Measurements from ENCODE around the gene PAK4.

PAK4 gene

GRCh38 chr19:39137131-39137530 lies 11.5 kb downstream of the PAK4 start:
- Histone ChIP-seq H3K4me3 (ENCODE audit: severe bottlenecking) (no peak overlapping the region), H3K4me1 (ENCODE audit: insufficient read depth, poor library complexity, severe bottlenecking) (no peaks in the 10 kb centered on the region), H3K9me3 (ENCODE audit: severe bottlenecking) (no peaks in the 10 kb centered on the region), H3K27ac (ENCODE audit: poor library complexity, severe bottlenecking) (no peak overlapping the region), H3K27me3 (ENCODE audit: insufficient read depth, poor library complexity, severe bottlenecking) (no peaks in the 10 kb centered on the region), H3K36me3 (ENCODE audit: low read depth) (no peaks in the 10 kb centered on the region)
- TF ChIP-seq CTCF (IDR thresholded peaks at IDR 0.05; ENCODE audit: poor library complexity, severe bottlenecking) = no peak
- DNase-seq (ENCODE audit: low spot score) = no peak
- no peak for ATAC-seq (ENCODE audit: low read depth)

- H3K4me1 ChIP-seq (ENCODE audit: insufficient read depth, poor library complexity, severe bottlenecking) = no peaks in the 10 kb centered on the region
Measured at GRCh38 chr19:39138221-39139211, 12.9 kb downstream of the PAK4 start.

DNA sequence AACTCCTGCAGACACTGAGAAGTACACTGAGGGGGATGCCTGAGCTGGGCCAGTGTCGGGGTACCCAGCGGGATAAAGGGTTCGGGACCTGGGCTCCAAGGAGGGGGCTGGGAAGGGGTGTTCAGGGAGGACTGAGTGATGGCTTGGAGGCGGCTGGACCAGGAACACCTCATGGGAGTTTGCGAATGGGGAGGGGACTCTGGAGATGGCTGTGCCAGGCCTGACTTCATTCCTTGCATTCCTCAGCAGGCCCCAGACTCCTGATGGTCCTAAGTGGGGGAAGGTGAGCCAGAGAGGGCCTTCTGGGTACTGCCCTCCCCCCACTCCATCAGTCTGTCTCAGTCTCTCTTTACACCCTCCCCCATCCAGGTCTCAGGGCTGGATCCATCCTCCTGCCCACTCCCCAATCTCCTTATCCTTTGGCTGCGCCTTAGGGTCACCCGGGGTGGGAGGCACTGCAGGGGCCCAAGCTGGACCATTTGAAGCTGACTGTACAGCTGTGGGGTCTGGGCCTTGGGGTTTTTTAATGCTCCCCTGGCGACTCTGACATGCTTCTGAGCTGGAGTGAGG lies 13.8 kb downstream of the PAK4 start:
- H3K4me1 ChIP-seq (ENCODE audit: insufficient read depth, poor library complexity, severe bottlenecking) = no peaks in the 10 kb centered on the region
- no peak overlapping the region for H3K4me3 ChIP-seq (ENCODE audit: severe bottlenecking)
- DNase-seq (ENCODE audit: low spot score) = no peak
- no peaks in the 10 kb centered on the region for H3K9me3 ChIP-seq (ENCODE audit: severe bottlenecking)
- ATAC-seq (ENCODE audit: low read depth) = no peak
- no peaks in the 10 kb centered on the region for H3K27me3 ChIP-seq (ENCODE audit: insufficient read depth, poor library complexity, severe bottlenecking)
- H3K36me3 ChIP-seq (ENCODE audit: low read depth) = no peaks in the 10 kb centered on the region
- no peak for TF ChIP-seq CTCF (IDR thresholded peaks at IDR 0.05; ENCODE audit: poor library complexity, severe bottlenecking)
- H3K27ac ChIP-seq (ENCODE audit: poor library complexity, severe bottlenecking) = no peak overlapping the region

More at GRCh38 chr19:39138221-39139211, 12.9 kb downstream of the PAK4 start:
- no peak for TF ChIP-seq CTCF (IDR thresholded peaks at IDR 0.05; ENCODE audit: poor library complexity, severe bottlenecking)
- no peak for DNase-seq (ENCODE audit: low spot score)
- no peaks in the 10 kb centered on the region for H3K27me3 ChIP-seq (ENCODE audit: insufficient read depth, poor library complexity, severe bottlenecking)
- no peaks in the 10 kb centered on the region for H3K36me3 ChIP-seq (ENCODE audit: low read depth)
- H3K4me3 ChIP-seq (ENCODE audit: severe bottlenecking) = no peak overlapping the region
- H3K9me3 ChIP-seq (ENCODE audit: severe bottlenecking) = no peaks in the 10 kb centered on the region
- H3K27ac ChIP-seq (ENCODE audit: poor library complexity, severe bottlenecking) = no peak overlapping the region
- no peak for ATAC-seq (ENCODE audit: low read depth)

GRCh38 chr19:39139971-39140453 lies 14.4 kb downstream of the PAK4 start:
- H3K27me3 ChIP-seq (ENCODE audit: insufficient read depth, poor library complexity, severe bottlenecking) = no peaks in the 10 kb centered on the region
- no peaks in the 10 kb centered on the region for H3K9me3 ChIP-seq (ENCODE audit: severe bottlenecking)
- no peaks in the 10 kb centered on the region for H3K36me3 ChIP-seq (ENCODE audit: low read depth)
- ATAC-seq (ENCODE audit: low read depth) (no peak), DNase-seq (ENCODE audit: low spot score) (no peak)
- H3K4me3 ChIP-seq (ENCODE audit: severe bottlenecking) = no peak overlapping the region
- no peak for TF ChIP-seq CTCF (IDR thresholded peaks at IDR 0.05; ENCODE audit: poor library complexity, severe bottlenecking)
- H3K27ac ChIP-seq (ENCODE audit: poor library complexity, severe bottlenecking) = no peak overlapping the region
- no peaks in the 10 kb centered on the region for H3K4me1 ChIP-seq (ENCODE audit: insufficient read depth, poor library complexity, severe bottlenecking)

Measured in RWPE2 (cell line).